K562 (cell line): ENCODE results near the gene PLCL1. TPM values are rescaled to one million over a fixed set of nuclear protein-coding genes. Genes with fewer than 3 reads are reported as not detected.

Source experiments
- ATAC-seq: fragments of 200-7000 bp; cut with Tn5 transposase; 3 replicates; pipeline ENCODE4 v1.9.1; 2020; ENCODE audit warnings: moderate library complexity
- BruUV-seq: library from RNA; stranded (reverse); fragments of 400-500 nt; replicated peaks from 2 replicates; lab custom pipeline; 2021; lab: Mats Ljungman, UMichigan
- CTCF ChIA-PET: fragments of 300-600 bp; formaldehyde crosslinking; extraction: SDS; loops from one replicate; lab custom pipeline; 2021; ENCODE audit warnings: low intra/inter-chr PET ratio; lab: Yijun Ruan, JAX
- POLR2A ChIA-PET: fragments of 300-600, 350-650 bp; sonication (Branson Sonifier 250); formaldehyde crosslinking; extraction: SDS; loops from one replicate; lab custom pipeline; 2021; ENCODE audit warnings: antibody characterized with exemption, inconsistent platforms; lab: Yijun Ruan, JAX
- DNase-seq, 4 experiments: peaks; one replicate each; pipeline versions ENCODE4 v3.0.0 to v3.0.0-alpha.2; 2011 to 2018; ENCODE audit warnings: low spot score in 3 of 4, mixed read lengths in 3 of 4; ENCODE audit errors: extremely low read depth in 1 of 4
- FAIRE-seq: peaks from 2 replicates; lab custom pipeline; 2011; peaks lifted over from hg19 to GRCh38; lab: Jason Lieb, UNC
- H2AFZ ChIP-seq: 2 replicates; pipeline ENCODE4 v1.6.0; 2011; ENCODE audit warnings: low read depth, low read length, control low read depth, inconsistent platforms
- H3K27ac ChIP-seq: fragments of 200-600 bp; 3 replicates; pipeline ENCODE4 v1.8.0; 2011; ENCODE audit warnings: low read depth, mild to moderate bottlenecking, control low read depth, inconsistent platforms, low read length, moderate library complexity, mixed read lengths; ENCODE audit errors: extremely low read depth
- H3K27me3 ChIP-seq, 2 experiments: fragments of 300-600 bp in 1 of 2; 2 replicates in 1 of 2; 3 replicates in 1 of 2; pipeline versions ENCODE4 v1.6.0 to v1.8.0; 2011; ENCODE audit warnings: inconsistent platforms in 2 of 2, low read length in 2 of 2, mild to moderate bottlenecking in 1 of 2, mixed read lengths in 1 of 2, moderate library complexity in 1 of 2; ENCODE audit not compliant: control insufficient read depth in 2 of 2, insufficient read depth in 2 of 2
- H3K36me3 ChIP-seq: fragments of 300-600 bp; 3 replicates; pipeline ENCODE4 v1.8.0; 2011; ENCODE audit warnings: mild to moderate bottlenecking, low read length, inconsistent platforms; ENCODE audit not compliant: control insufficient read depth, insufficient read depth
- H3K4me1 ChIP-seq, 2 experiments: fragments of 200-600 bp in 1 of 2; replicated peaks in 1 of 2; 2 replicates in 1 of 2; 3 replicates in 1 of 2; pipeline versions ENCODE4 v1.5.1 to v1.8.0; 2011; ENCODE audit warnings: inconsistent platforms in 2 of 2, low read length in 2 of 2, mild to moderate bottlenecking in 1 of 2, mixed read lengths in 1 of 2, moderate library complexity in 1 of 2; ENCODE audit not compliant: control insufficient read depth in 2 of 2, insufficient read depth in 2 of 2
- H3K4me2 ChIP-seq: 2 replicates; pipeline ENCODE4 v1.6.1; 2011; ENCODE audit warnings: low read length, control low read depth, inconsistent platforms, mixed read lengths; ENCODE audit not compliant: insufficient read depth
- H3K4me3 ChIP-seq: fragments of 200-600 bp; sonication (generic), shearing (Covaris generic); 2 replicates; pipeline ENCODE4 v1.5.1; 2016; ENCODE audit warnings: control low read depth, inconsistent platforms
- H3K79me2 ChIP-seq: fragments of 200-600 bp; 3 replicates; pipeline ENCODE4 v1.8.0; 2011; ENCODE audit warnings: low read length, inconsistent platforms; ENCODE audit not compliant: control insufficient read depth, insufficient read depth
- H3K9ac ChIP-seq, 2 experiments: 2 replicates each; pipeline versions ENCODE4 v1.6.0 to v1.6.1; 2011; ENCODE audit warnings: low read depth in 2 of 2, low read length in 2 of 2, control low read depth in 1 of 2, inconsistent platforms in 1 of 2, mild to moderate bottlenecking in 1 of 2, mixed read lengths in 1 of 2; ENCODE audit not compliant: insufficient read depth in 1 of 2
- H3K9me1 ChIP-seq: one replicate; pipeline ENCODE4 v1.6.0; 2011; ENCODE audit warnings: inconsistent platforms, mild to moderate bottlenecking, low read length, moderate library complexity; ENCODE audit not compliant: control insufficient read depth, insufficient read depth
- H3K9me3 ChIP-seq: replicated peaks from 2 replicates; pipeline ENCODE4 v1.5.1; 2011; ENCODE audit warnings: low read depth, low read length, inconsistent platforms; ENCODE audit not compliant: control insufficient read depth, insufficient read depth
- H4K20me1 ChIP-seq: replicated peaks from 2 replicates; pipeline ENCODE4 v1.6.1; 2011; ENCODE audit warnings: low read length, inconsistent platforms, mixed read lengths; ENCODE audit not compliant: control insufficient read depth, insufficient read depth
- DMBX1 ChIP-seq: fragments of 250-450 bp; sonication (Bioruptor Pico); IDR thresholded peaks from 2 replicates; pipeline ENCODE4 v1.8.0; 2022; ENCODE audit warnings: inconsistent platforms, mild to moderate bottlenecking, moderate library complexity, borderline replicate concordance
- WGBS: fragments of 100-300 bp; shearing (Covaris generic); methylation state at CpG from one replicate; pipeline ENCODE4 v1.1.6; 2016; ENCODE audit warnings: low coverage, mixed read lengths; ENCODE audit not compliant: insufficient coverage; ENCODE audit errors: missing lambda C conversion rate; 5-methylcytosine and 5-hydroxymethylcytosine counted together
- in situ Hi-C: fragments of 300-500 bp; cut with MboI; formaldehyde crosslinking; loops from 4 replicates; pipeline ENCODE4 v1.15.0; 2018; ENCODE audit warnings: inconsistent platforms, mixed read lengths
- intact Hi-C: fragments of 100-400 bp; cut with micrococcal nuclease; formaldehyde crosslinking; loops from 2 replicates; pipeline ENCODE4 v1.14.2; 2022
- polyA plus RNA-seq, 8 experiments: library from polyadenylated mRNA; depleted of rRNA in 4 of 8; stranded (reverse) in 5 of 8; unstranded in 3 of 8; fragments of >200 nt; fragmentation: Nextera tagmentation in 2 of 8; fragmentation: Illumina TruSeq in 1 of 8; extraction: Ambion mirVana in 2 of 8; extraction: Trizol in 1 of 8; gene quantifications; 2 replicates each; pipeline versions ENCODE4 v1.2.1 to v1.2.3, GENCODE V29; 2011 to 2014; ENCODE audit warnings: inconsistent platforms in 1 of 8, missing spikeins in 1 of 8
- total RNA-seq, 7 experiments: library from RNA; depleted of rRNA in 6 of 7; stranded (reverse); fragments of >200 nt in 6 of 7; fragmentation: Illumina TruSeq in 2 of 7; extraction: Trizol in 2 of 7; gene quantifications; 2 replicates each; pipeline versions ENCODE4 v1.2.1 to v1.2.3, GENCODE V29; 2011 to 2021; ENCODE audit warnings: low replicate concordance in 1 of 7
- TF ChIP-seq, protein P1 (sequence below), 2 experiments: fragments of 450-650 bp in 1 of 2; IDR thresholded peaks; 2 replicates each; pipeline ENCODE4 v1.6.1; 2011 to 2017; ENCODE audit warnings: low read depth in 2 of 2, antibody characterized with exemption in 1 of 2, borderline replicate concordance in 1 of 2, low read length in 1 of 2, mild to moderate bottlenecking in 1 of 2, mixed read lengths in 1 of 2; ENCODE audit not compliant: control insufficient read depth in 1 of 2
- TF ChIP-seq, protein P2 (sequence below): sonication (generic); formaldehyde crosslinking; IDR thresholded peaks from 2 replicates; pipeline ENCODE4 v1.8.0; 2022; ENCODE audit warnings: mild to moderate bottlenecking, missing genetic modification reagents

Gene PLCL1
- total and polyA plus RNA-seq, 9 of the 15 experiments (the other 6 are each of a cell fraction or from before 2014, with no cell fraction given): 2.0 to 17.7 (median 8.6) TPM

DNA sequence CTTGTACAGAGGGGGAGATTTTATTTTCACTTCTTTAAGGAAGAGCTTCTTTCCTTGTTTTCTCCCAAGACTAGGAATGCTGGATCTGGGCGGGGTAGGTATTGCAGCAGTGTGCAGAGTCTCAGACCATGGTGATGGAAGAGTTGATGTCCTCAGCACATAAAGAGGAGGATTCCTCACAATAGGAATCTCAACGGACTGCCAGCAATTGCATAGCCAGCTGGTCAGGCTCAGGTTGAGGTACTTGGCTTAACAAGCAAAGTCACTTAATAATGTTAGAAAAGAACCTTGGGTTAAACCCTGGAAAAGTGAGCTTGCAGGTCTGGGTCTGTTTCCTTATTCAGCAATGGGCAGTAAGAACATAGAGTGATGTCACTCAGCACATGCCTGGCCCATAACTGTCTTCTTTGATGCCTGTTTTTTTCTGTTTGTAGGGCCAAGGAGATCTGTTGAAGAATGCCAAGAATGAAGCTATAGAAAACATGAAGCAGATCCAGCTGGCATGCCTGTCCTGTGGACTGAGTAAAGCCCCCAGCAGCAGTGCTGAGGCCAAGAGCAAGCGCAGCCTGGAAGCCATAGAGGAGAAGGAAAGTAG lies 342.1 kb downstream of the PLCL1 start:
- WGBS: 78% methylated on average over 3 of the region's 3 CpGs
- no peak for FAIRE-seq

More for the DNA sequence above, 342.1 kb downstream of the PLCL1 start:
- no peaks in the 10 kb centered on the region; a peak in 1 of 5 replicates for H3K4me1 ChIP-seq
- intact Hi-C loops: no loop called here
- H4K20me1 ChIP-seq: no peaks in the 10 kb centered on the region
- H3K9me3 ChIP-seq: no peaks in the 10 kb centered on the region; the same call in 1 of the 2 replicates
- H3K79me2 ChIP-seq: no peaks in the 10 kb centered on the region
- CTCF ChIA-PET: no interaction called here
- peaks cover 5% of the 10 kb centered on the region; the same call in 2 of the 3 replicates for H3K36me3 ChIP-seq
- H3K4me2 ChIP-seq: no peak overlapping the region
- in situ Hi-C loops: no loop called here
- H2AFZ ChIP-seq: no peak overlapping the region
- no peaks in the 10 kb centered on the region for H3K27me3 ChIP-seq
- TF ChIP-seq DMBX1: no peak
- TF ChIP-seq, protein P1, sequence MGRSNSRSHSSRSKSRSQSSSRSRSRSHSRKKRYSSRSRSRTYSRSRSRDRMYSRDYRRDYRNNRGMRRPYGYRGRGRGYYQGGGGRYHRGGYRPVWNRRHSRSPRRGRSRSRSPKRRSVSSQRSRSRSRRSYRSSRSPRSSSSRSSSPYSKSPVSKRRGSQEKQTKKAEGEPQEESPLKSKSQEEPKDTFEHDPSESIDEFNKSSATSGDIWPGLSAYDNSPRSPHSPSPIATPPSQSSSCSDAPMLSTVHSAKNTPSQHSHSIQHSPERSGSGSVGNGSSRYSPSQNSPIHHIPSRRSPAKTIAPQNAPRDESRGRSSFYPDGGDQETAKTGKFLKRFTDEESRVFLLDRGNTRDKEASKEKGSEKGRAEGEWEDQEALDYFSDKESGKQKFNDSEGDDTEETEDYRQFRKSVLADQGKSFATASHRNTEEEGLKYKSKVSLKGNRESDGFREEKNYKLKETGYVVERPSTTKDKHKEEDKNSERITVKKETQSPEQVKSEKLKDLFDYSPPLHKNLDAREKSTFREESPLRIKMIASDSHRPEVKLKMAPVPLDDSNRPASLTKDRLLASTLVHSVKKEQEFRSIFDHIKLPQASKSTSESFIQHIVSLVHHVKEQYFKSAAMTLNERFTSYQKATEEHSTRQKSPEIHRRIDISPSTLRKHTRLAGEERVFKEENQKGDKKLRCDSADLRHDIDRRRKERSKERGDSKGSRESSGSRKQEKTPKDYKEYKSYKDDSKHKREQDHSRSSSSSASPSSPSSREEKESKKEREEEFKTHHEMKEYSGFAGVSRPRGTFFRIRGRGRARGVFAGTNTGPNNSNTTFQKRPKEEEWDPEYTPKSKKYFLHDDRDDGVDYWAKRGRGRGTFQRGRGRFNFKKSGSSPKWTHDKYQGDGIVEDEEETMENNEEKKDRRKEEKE (IDR thresholded peaks at IDR 0.05; ENCODE audit: borderline replicate concordance in 1 of 2, control insufficient read depth in 1 of 2, low read depth in 2 of 2, low read length in 1 of 2): no peak
- TF ChIP-seq, protein P2, sequence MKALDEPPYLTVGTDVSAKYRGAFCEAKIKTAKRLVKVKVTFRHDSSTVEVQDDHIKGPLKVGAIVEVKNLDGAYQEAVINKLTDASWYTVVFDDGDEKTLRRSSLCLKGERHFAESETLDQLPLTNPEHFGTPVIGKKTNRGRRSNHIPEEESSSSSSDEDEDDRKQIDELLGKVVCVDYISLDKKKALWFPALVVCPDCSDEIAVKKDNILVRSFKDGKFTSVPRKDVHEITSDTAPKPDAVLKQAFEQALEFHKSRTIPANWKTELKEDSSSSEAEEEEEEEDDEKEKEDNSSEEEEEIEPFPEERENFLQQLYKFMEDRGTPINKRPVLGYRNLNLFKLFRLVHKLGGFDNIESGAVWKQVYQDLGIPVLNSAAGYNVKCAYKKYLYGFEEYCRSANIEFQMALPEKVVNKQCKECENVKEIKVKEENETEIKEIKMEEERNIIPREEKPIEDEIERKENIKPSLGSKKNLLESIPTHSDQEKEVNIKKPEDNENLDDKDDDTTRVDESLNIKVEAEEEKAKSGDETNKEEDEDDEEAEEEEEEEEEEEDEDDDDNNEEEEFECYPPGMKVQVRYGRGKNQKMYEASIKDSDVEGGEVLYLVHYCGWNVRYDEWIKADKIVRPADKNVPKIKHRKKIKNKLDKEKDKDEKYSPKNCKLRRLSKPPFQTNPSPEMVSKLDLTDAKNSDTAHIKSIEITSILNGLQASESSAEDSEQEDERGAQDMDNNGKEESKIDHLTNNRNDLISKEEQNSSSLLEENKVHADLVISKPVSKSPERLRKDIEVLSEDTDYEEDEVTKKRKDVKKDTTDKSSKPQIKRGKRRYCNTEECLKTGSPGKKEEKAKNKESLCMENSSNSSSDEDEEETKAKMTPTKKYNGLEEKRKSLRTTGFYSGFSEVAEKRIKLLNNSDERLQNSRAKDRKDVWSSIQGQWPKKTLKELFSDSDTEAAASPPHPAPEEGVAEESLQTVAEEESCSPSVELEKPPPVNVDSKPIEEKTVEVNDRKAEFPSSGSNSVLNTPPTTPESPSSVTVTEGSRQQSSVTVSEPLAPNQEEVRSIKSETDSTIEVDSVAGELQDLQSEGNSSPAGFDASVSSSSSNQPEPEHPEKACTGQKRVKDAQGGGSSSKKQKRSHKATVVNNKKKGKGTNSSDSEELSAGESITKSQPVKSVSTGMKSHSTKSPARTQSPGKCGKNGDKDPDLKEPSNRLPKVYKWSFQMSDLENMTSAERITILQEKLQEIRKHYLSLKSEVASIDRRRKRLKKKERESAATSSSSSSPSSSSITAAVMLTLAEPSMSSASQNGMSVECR (CRISPR knock-in tag): no peak
- H3K27ac ChIP-seq: no peak overlapping the region
- H3K9me1 ChIP-seq: no peaks in the 10 kb centered on the region
- BruUV-seq: no TSS peak
- ATAC-seq: no peak
- H3K4me3 ChIP-seq: no peak overlapping the region
- DNase-seq: no peak
- H3K9ac ChIP-seq: no peak overlapping the region
- POLR2A ChIA-PET: interaction anchor here (1.0 kb wide), 1 partner anchor 8 kb away, joined by 4 read pairs; no protein-coding TSS in a partner anchor
